ENCODE data around the gene SLCO1B3.
A peak's percentile ranks its signal among the peaks of the same experiment; 100 is the strongest.

Gene SLCO1B3

DNA sequence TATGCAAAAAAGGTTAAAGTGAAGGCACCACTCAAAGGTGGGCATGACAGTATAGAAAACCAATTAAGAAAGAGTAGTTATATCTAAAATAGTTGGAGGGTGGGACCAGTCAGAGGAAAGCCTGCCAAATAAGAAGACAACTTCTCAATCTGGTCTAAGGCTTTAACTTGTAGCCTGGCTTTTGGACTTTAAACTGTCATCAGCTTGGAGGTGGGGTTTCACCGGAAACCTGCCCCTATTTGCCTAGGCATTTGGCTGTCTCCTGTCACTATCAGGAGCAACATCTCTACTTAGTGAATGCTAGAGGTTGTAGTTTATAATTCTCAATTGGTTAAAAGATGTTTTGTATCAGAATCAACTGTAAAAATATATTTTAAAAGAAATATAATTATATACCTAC lies 107.3 kb downstream of the SLCO1B3 start:
- TF ChIP-seq, protein P1, sequence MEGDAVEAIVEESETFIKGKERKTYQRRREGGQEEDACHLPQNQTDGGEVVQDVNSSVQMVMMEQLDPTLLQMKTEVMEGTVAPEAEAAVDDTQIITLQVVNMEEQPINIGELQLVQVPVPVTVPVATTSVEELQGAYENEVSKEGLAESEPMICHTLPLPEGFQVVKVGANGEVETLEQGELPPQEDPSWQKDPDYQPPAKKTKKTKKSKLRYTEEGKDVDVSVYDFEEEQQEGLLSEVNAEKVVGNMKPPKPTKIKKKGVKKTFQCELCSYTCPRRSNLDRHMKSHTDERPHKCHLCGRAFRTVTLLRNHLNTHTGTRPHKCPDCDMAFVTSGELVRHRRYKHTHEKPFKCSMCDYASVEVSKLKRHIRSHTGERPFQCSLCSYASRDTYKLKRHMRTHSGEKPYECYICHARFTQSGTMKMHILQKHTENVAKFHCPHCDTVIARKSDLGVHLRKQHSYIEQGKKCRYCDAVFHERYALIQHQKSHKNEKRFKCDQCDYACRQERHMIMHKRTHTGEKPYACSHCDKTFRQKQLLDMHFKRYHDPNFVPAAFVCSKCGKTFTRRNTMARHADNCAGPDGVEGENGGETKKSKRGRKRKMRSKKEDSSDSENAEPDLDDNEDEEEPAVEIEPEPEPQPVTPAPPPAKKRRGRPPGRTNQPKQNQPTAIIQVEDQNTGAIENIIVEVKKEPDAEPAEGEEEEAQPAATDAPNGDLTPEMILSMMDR (IDR thresholded peaks at IDR 0.05; ENCODE audit: low read depth, low read length, missing control alignments) = no peak
- no peak overlapping the region for H3K4me3 ChIP-seq (replicated peaks; ENCODE audit: low read depth, low read length)
- DNase-seq (ENCODE audit: extremely low read depth, low read depth) = no peak

DNA sequence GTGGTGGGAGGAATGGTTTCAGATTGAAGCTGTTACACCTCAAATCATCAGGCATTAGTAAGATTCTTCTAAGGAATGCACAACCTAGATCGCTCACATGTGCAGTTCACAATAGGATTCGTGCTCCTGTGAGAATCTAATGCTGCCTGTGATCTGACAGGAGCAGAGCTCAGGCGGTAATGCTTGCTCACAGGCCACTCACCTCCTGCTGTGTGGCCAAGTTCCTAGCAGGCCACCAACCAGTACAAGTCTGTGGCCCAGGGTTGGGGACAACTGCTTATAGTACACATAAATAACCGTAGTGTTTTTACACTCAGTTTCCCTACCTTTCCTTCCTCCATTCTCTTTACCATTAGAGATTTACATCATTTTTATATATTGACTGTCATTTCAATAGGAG lies 121.4 kb downstream of the SLCO1B3 start:
- H3K4me3 ChIP-seq (replicated peaks; ENCODE audit: low read depth, low read length) = no peak overlapping the region
- DNase-seq (ENCODE audit: extremely low read depth, low read depth) = no peak
- TF ChIP-seq, protein P1 (IDR thresholded peaks at IDR 0.05; ENCODE audit: low read depth, low read length, missing control alignments) = no peak

DNA sequence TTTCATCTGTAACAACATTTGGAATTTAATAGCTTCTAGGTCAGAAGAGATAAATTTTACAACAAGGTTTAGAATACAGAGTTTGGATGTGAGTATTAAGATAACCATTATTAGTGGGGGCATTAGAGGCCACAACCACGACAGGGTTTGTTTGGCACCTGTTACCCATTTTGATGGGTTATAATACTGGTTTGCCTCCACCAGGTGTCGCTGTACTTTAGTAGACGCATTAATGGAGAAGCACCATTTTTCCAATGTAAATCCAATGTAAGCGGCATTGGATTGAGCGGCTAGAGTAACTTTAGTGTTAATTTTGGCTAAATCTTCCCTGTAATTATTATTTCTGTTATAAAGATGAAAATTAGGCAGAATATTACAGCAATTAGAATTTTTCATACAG lies 136.2 kb downstream of the SLCO1B3 start:
- DNase-seq (ENCODE audit: extremely low read depth, low read depth) = no peak

DNA sequence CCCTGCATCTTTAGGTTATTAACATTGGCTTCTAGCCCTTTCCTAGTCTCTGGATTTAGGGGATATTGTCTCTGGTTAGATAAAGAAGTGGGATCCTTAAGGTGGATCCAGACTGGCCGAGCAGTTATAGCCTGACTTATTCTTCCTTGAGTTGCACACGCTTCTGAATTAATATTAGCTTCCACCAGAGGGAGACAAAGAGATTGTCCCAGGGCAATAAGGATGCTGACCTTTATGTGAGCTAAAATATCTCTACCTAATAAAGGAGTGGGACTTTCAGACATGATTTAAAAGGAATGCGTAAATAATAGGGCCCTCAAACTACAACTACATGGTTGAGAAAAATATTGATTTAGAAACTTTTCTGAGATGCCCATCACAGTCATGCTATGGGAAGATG lies 139.7 kb downstream of the SLCO1B3 start:
- TF ChIP-seq, protein P1 (IDR thresholded peaks at IDR 0.05; ENCODE audit: low read depth, low read length, missing control alignments) = no peak
- DNase-seq (ENCODE audit: extremely low read depth, low read depth) = no peak

More for the DNA sequence above, 136.2 kb downstream of the SLCO1B3 start:
- no peak overlapping the region for H3K4me3 ChIP-seq (replicated peaks; ENCODE audit: low read depth, low read length)
- TF ChIP-seq, protein P1 (IDR thresholded peaks at IDR 0.05; ENCODE audit: low read depth, low read length, missing control alignments) = peak; percentile 26

DNA sequence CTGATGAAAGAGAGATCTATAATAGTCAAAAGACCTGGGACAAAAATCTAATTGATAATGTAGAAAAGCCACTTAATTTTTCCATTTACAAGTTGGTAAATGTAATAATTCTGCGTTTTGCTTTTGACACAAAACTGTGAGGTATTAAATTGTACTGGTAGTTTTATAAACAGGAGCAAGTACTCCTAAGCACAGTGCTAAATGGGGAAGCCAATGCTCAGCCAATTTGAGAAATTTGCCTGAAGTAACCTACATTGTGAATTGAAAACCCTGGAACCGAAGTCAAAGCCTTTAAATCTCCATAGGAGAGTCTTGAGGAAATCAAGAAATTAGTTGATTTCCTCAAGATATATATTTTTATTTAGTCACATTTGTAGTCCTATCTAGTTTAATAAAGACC lies 152.8 kb downstream of the SLCO1B3 start:
- DNase-seq (ENCODE audit: extremely low read depth, low read depth) = no peak
- H3K4me3 ChIP-seq (replicated peaks; ENCODE audit: low read depth, low read length) = no peak overlapping the region
- TF ChIP-seq, protein P1 (IDR thresholded peaks at IDR 0.05; ENCODE audit: low read depth, low read length, missing control alignments) = no peak

More for the DNA sequence above, 139.7 kb downstream of the SLCO1B3 start:
- no peak overlapping the region for H3K4me3 ChIP-seq (replicated peaks; ENCODE audit: low read depth, low read length)

DNA sequence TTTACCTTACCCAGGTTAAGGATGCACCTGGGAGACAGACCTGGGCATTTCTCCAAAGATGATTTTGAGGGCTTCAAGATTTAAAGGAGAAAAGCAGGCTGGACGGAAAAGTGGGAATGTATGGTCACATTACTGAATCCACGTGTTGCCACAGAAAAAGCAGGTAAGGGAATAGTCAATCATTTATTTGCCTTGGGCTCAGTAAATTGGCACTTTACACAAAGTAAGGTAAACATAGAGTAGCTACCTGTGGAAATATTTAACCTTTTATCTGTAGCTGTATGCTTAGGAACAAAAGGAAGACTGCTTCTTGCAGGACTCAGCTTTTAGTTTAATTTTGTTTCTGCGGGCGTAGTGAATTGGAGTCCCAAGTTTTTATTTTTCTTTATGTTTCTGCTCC lies 153.3 kb downstream of the SLCO1B3 start:
- no peak for DNase-seq (ENCODE audit: extremely low read depth, low read depth)
- TF ChIP-seq, protein P1 (IDR thresholded peaks at IDR 0.05; ENCODE audit: low read depth, low read length, missing control alignments) = no peak
- H3K4me3 ChIP-seq (replicated peaks; ENCODE audit: low read depth, low read length) = no peak overlapping the region
